Measurements from ENCODE around the gene SYT1.
"Not testable (repeated sequence)": the region's sequence is repeated elsewhere in the genome, so short reads cannot be mapped to it uniquely, and the experiment has no call there.

The SYT1 gene

DNA sequence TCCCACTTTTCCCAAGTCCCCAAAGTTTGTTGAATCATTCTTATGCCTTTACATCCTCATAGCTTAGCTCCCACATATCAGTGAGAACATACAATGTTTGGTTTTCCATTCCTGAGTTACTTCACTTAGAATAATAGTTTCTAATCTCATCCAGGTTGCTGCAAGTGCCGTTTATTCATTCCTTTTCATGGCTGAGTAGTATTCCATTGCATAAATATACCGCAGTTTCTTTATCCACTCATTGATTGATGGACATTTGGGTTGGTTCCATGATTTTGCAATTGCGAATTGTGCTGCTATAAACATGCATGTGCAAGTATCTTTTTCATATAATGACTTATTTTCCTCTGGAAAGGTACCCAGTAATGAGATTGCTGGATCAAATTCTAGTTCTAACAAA, 345.8 kb downstream of the SYT1 start:
- not testable (repeated sequence) for DNase-seq

DNA sequence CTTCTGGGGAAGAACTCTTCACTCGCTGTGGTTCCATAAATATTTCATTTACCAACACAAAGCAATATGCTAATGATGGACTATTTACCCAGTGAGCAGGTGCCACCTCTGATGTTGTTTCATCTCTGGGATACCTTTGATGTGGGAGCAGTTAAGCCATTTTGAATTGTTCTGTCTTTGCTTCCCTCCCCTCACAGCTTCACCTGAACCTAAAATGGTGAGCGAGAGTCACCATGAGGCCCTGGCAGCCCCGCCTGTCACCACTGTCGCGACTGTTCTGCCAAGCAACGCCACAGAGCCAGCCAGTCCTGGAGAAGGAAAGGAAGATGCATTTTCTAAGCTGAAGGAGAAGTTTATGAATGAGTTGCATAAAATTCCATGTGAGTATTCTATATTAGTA, 352.7 kb downstream of the SYT1 start:
- DNase-seq: no peak

DNA sequence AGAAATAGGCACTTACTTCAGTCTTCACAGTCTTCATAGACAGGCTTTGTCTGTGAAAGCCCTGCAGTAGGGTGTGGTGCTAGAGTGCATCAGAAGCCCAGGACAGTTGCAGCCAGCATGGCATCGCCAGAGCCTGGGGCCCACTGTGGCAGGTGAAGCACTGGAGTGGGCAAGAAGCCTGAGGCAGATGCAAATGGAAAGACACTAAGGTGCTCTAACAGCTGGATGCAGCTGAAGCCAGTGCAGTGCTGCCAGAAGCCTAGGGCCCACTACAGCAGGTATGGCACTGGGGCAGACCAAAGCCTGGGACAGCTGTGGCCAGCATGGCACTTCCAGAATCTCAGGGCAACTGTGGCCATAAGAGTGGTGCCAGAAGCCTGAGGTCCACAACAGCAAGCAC, 358.6 kb downstream of the SYT1 start:
- DNase-seq: no peak

DNA sequence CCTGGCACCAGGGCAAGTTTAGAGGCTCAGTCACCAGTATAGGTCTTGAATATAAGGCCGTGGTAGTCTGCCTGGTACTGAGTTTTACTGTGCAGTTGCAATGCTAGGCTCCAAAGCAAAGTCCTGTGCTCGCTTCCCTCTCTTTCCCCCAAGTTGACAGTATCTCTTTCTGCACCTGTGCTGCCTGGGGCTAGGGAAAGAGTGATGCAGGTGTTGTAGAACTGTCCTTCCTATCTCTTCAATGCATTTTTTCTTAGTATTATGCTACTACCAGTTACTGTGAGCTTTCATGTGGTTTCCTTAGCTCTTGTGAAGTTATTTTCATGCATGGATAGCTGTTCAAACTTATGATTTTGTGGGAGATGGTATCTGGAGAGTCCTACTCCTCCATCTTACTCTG, 359.2 kb downstream of the SYT1 start:
- no peak for DNase-seq

DNA sequence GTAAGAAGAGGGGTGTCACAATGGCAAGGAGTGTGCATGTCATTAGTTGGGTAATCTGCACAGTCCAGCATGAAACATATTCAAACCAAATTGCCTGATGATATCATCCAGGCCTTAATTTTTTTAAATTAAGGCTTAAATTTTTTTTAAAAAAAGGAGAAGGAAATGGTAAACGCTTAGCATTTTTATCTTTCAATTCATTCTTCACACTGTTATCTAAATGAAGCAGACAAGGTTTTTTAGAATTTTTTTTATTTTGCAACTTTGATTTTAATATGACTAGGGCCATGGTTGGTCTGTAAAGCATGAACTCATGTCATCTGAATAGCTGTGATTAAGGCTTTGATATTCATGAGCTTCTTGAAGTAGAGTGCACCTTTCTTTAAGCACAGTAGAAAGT, 362.5 kb downstream of the SYT1 start:
- no peak for DNase-seq

DNA sequence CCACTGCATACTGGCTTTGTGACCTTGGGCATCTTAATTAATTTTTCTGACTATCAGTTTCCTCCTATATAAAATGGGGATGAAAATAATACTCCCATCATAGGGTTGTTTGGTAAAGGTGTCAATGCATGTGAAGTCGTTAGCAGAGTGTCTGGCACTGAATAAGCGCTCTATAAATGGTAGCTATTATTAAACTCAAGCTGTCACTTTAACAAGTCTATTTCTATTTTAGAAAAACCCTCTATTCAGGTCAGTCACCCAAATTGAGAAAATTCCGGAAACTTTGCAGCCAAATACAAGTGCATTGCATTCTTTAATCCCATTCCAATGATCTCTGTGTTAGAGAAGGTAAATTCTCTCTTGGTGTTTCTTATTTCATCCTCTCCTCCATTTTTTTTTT, 363.1 kb downstream of the SYT1 start:
- no peak for DNase-seq

DNA sequence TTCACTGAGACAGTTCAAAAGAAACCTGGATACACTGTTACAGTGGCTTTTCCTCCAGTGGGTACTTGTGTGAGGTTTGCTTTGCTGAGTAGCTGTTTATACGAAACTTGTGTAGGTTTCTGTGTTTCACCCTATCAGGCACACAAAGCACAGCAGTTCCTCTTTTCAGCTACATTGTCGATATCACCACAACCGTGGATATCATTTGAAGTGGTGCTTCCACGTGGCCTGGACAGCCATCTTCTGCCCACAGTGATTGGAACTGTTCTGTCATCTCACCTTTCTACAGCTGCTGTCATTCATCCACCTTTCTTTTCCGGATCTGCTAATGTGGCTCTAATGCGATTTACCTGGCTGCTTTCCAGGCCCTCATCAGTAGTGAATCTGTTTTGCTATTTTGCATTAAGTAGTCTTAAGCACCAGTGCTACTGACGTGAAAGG, 368.8 kb downstream of the SYT1 start:
- no peak for DNase-seq

DNA sequence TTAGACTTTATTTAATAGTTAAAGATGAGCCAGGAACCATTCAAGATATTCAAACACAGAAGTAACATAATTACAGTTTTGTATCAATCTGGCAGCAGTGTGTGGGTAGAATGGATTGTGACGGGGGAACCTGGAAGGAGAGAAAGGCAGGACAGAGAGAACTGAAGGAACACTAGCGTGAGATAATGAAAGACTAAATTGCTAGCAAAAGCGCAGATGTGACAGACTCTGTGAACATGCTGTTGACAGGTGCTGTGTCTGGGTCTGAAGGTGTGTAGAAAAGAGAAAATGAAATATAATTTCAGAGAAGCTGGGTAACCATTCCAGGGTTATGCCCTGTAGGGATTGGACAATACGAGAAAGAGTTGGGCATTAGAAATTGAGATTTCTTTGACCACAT, 372.3 kb downstream of the SYT1 start:
- no peak for DNase-seq

DNA sequence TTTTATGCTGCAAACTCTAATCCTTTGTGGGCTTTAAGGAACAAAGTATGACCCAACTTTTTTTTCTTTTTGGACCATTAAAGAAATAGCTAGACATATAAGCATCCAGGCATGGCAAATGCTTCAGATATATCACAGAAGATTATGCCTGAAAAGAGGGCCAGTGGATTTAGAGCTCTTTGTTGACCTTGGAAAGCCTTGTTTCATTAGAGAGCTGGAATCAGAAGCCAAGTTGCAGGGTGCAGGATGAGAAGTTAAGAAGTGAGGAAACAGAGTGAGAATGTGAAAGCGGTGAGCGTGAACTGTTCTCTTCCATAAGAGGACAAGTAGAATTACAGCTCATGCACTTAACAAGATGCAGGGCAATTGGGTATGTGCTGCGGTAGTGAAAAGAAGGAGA, 373.7 kb downstream of the SYT1 start:
- no peak for DNase-seq

DNA sequence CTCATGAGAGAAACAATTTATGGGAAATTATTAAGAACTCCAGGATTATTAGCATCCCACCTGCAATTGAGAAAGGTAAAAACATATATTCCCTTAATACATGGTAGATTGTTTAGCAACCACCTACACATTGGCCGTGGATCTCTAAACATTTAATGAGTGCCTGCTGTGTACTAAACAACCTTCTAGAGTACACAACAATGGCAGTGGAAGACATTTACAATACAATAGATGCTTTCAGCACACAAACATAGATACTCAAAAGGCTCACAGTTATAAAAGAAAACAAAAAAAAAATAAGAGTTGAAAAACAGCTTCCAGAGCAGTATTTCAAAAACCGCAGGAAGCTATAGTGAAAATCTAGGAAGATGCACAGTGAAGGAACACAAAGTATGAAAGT, 382.9 kb downstream of the SYT1 start:
- no peak for DNase-seq

DNA sequence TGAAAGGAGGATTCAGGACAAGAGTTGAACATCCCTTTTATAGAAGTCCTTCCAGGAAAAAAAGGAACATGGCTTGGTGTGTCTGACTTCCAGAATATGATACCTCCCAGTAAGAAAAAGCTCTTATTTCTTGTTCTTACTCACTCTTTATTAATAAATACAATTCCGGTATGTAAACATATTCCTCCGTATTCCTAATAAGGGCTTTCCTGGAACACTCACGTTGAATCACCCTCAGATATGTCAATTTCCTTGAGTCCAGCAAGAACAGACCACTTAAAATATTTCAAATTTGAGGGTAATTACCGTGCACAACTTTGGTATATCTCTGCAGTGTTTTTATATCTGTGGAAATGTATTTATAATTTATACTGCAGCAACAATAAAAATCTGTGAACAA, 385.6 kb downstream of the SYT1 start:
- no peak for DNase-seq

DNA sequence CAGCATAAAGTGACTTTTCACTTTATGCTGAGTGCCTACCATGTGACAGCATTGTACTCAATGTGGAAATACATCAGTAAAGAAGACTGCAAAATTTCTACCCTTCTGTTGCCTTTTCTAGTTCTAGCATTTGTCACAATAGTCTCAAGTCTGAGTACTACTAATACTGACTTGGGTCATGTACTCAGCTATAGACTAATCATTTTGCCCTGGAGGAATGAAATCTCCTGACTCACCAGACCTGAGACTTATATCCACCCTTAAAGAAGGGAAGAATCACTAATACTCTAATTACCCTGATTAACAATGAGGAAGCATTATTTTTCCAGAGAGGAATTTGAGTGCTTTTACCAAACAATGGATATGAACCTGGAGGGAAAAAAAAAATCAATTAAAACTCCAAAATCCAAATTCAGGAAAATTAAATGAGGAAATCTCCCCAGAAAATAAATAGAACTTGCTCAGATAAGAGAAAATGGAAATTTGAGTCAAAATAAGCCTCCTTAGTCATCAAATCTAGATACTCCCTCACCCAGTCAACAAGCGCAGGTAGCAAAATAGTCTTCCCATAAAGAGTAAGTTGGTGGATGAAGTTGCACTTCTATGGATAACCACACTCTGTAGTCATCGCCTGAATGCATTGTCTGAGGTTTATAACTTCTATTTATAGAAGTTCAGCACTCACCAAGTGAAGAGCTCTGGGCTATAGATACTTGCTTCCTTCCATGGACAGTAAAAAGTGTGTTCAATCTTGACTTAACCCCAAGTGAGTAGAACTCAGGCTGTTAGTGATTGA, 386.6 kb downstream of the SYT1 start:
- DNase-seq: no peak

DNA sequence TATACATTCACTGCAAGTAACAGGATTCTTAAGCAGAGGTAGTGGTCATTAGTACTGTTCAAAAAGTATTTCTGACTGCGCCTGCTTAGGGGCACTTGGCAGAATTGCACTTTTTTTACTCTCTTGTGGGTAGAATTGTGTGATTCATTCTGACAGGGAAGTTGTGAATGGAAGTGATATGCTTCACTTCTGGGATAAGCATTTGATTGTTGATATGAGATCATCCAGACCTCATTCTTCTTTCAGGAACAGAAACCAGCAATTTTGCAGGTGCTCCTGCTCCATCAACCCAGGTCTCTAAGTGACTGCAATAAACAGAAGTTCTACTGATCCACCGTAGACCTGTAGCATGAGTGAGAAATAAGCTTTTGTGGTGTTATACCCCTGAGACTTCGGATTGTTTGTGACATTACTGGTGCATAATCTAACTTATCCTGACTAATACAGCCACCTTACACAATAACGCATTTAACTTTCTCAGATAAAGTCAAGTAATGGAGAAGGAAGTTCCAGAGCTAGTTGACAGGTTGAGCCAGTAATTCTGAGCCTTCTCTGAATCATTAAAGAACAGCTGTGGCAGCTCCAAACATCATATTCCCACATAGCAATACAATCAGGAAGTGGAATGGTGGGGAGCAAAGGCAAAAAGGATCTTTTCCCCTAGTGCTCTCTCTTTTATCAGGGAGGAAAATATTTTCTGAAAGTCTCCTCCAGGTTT, 387.9 kb downstream of the SYT1 start:
- no peak for DNase-seq

DNA sequence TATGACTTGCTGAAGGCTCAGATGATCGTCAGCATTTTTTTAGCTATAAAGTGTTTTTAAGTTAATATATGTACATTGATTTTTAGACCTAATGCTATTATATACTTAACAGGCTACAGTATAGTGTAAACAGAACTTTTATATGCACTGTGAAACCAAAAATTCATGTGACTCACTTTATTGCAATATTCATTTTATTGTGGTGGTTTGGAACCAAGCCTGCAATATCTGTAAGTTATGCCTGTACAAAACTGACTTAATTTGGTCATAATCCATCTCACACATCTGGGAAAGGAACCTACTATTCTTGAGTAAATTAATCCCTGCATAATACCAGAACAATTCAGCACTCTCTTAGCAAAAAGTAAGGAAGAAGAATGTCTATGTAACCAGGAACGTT, 390.7 kb downstream of the SYT1 start:
- no peak for DNase-seq

DNA sequence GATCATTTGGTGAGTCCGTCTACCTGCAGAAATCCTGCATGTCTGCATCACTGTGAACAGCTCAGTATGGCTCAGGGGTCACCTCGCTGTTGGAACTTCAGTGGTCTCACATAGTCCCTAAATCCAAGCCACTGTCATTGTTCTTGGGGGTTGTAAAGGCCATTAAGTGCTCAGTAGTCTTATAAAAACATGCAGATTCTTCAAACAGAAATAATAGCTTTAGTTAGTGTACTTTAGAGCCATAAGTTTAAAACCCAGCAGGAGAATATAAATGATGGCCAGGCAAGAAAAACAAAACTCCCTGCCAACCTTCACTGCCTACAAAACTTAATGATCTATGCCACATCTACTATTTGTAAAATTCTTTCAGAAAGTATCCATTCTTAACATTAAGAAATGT, 396.3 kb downstream of the SYT1 start:
- no peak for DNase-seq

DNA sequence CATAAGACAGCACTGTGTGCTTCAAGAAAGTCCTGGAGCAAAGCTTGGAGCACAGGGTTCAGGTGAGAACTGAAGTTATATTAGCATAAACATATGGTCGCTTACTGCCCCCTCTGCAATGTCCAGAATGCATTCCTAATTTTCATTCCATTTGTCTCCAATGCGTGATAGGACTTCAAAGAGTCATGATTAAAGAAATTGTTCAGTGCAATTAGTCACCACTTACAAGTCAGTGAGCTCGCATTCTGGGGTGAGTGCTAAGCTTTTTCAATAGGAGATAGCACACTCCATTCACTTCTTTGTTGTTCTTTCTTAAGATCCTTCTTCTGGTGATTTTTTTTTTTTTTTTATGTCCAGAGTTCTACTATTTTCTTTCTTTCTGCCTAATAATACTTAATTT, 398.4 kb downstream of the SYT1 start:
- no peak for DNase-seq

DNA sequence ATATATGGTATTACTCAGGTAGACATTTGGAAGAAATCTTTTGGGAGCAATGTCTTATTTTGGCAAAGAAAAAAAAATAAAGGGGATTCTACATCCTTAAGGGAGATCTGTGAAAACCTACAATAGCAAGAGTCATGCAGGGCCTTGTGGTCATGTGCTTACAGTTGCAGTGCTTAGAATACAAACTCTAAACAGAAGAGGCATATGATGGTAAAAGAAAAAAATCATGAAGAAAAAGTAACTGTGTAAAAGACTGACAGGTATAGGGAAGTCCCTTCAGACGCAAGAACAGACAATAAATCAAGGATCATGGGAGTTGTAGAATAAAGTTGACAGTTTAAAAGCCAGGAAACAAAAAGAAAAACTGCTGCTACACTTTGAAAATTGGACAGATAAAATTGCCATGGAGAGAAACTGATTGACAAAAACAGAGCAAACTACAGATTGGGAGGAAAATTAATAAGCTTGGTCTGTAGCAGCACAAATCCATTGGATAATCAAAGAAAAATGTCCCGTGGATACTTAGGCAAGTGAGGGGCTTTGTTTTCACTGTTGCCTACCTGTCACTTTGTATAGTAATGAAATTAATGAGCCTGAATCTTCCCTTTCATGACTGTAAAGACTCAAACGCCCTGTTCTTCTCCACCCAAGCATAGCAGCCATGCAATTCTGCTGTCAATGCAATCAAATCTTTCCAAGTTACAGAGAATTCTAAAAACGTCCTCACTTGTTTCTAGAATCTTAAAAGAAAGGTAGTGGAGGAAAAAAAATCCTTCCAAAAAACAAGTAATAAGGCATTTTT, 402.0 kb downstream of the SYT1 start:
- no peak for DNase-seq

DNA sequence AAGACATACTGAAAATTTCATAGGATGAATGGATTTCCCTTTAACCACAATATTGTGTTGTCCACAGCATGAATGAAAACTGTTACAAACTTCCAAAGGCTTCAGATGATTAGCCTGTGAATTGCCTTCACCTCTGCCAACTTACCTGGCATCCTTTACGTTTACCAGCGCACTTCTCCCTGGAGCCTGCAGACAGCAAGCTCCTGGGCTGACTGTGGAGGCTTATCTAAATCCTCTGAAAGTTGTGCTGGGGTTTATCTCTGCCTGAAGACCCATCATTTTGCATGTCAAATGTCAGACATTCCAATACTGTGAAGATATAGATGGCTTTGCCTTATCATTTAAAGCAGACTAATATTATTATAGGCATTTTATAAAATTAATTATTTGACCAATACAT, 403.0 kb downstream of the SYT1 start:
- DNase-seq: no peak

DNA sequence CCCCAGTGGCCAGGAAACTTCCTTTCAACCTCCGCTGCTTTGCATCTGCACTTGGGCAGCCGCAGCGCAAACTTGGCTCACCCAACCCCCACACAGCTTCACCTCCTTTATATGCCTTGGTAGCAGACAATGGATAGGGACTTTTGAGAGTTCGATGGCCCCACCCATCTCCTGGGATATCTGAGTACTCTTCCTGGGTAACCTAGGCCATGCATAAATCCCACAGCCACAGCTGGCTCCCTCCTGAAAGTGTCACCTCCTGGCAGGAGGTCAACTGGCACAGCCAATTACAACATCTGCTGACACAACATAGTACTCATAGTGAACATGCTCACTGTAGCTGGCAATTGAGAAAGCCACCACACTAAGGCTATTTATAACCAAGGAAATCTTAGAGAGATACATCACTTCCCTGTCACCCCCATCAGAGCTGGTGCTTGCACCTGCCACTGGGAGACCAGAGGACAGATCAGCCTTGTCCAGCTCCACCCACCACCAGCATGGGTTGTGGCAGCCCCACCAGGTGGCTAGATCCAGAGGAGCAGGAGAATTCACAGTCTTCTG, 410.0 kb downstream of the SYT1 start:
- DNase-seq: no peak

DNA sequence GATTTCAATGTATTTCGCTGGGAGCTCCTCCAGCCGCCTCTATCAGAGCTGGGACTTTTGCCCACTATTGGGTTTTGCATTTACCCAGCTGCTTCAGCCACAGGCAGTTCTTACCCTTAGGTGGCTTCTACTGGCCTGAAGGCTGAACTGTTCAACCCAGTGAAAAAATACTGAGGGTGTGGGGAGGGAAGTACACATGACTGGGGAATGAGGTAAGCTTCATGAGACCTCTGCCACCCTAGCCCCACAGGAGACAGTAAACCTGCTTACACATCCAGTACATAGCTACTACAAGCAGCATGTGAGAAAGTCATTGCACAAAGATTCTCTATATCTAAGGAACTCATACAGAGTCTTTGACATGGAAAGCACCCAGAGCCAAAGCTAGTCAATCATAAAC, 411.1 kb downstream of the SYT1 start:
- DNase-seq: no peak

DNA sequence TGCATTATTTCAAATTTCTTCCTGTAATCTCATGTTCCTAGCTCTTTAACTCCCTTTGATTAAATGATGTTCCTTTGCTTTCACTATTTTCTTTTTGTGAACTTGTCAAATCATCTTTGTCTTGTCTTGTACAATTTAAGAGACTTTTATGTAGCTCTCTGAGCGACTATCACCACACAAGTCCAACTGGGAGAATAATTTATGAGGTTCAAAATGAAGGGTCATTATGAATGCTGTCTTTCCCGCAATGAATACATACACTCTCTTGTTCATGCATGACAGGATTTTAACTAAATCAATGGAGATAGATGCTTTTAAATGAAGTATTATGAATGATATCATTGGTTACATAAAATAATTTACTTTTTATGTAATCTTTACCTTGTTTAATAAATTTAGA, 418.8 kb downstream of the SYT1 start:
- no peak for DNase-seq

DNA sequence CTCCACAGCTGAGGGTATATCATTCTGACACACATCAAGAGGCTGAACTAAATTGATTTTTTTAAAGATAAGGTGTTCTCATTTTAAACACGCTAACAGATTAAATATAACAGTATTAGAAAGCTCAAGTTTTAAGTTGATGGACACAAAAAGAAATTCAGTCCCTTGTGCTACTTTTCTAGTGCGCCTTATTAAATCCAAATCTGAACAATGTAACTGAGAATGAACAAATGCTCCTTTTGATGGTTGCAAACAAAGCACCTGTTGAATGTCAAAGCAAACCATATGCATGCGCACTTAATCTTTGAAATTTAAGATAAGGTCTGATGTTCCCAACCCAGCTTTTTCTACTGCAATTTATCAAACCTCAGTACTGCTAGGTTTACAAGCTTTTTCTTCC, 424.3 kb downstream of the SYT1 start:
- DNase-seq: no peak
